Breast epithelium (tissue), 4 donors: ENCODE data around the gene RBM28. TPM values are rescaled to one million over a fixed set of nuclear protein-coding genes. Genes with fewer than 3 reads are reported as not detected.

Experiments used
- DNase-seq, 2 donors: peaks; one replicate each; pipeline ENCODE4 v3.0.0-alpha.2; 2019; ENCODE audit warnings: low spot score in 2 of 2
- H3K27ac ChIP-seq, 2 donors: fragments of 200-600 bp; sonication (generic) in 1 of 2; one replicate each; pipeline ENCODE4 v1.5.1; 2016 to 2019; ENCODE audit warnings: mild to moderate bottlenecking in 1 of 2
- H3K27me3 ChIP-seq, 2 donors: fragments of 200-600 bp; sonication (generic) in 1 of 2; one replicate each; pipeline versions ENCODE4 v1.5.1 to v1.6.0; 2017 to 2019; ENCODE audit warnings: control low read depth in 1 of 2, mild to moderate bottlenecking in 1 of 2
- H3K36me3 ChIP-seq: fragments of 200-600 bp; one replicate; pipeline ENCODE4 v1.5.1; 2019
- H3K4me1 ChIP-seq, 2 donors: fragments of 200-600 bp; sonication (generic); one replicate each; pipeline ENCODE4 v1.5.1; 2016 to 2019; ENCODE audit warnings: control low read depth in 1 of 2
- H3K4me3 ChIP-seq, 3 donors: fragments of 200-600 bp; sonication (generic); 1 replicate in 2 of 3; 2 replicates in 1 of 3; pipeline ENCODE4 v1.5.1; 2016 to 2019; ENCODE audit warnings: mild to moderate bottlenecking in 3 of 3, moderate library complexity in 2 of 3
- H3K9me3 ChIP-seq, 2 donors: fragments of 200-600 bp; sonication (generic) in 1 of 2; one replicate each; pipeline ENCODE4 v1.5.1; 2016 to 2019; ENCODE audit warnings: control low read depth in 1 of 2
- CTCF ChIP-seq, 3 donors: fragments of 450-650 bp; IDR thresholded peaks; one replicate each; pipeline ENCODE4 v1.5.1; 2016 to 2017; ENCODE audit warnings: antibody characterized with exemption in 3 of 3, mild to moderate bottlenecking in 3 of 3, moderate library complexity in 3 of 3
- POLR2A ChIP-seq: fragments of 450-650 bp; IDR thresholded peaks from one replicate; pipeline ENCODE4 v1.6.1; 2016; ENCODE audit warnings: antibody characterized with exemption, mild to moderate bottlenecking, moderate library complexity
- POLR2AphosphoS5 ChIP-seq, 3 donors: sonication (generic); formaldehyde crosslinking; IDR thresholded peaks; one replicate each; pipeline ENCODE4 v1.6.1; 2017; ENCODE audit warnings: antibody characterized with exemption in 3 of 3
- intact Hi-C: fragments of 100-400 bp; cut with DNase I; formaldehyde crosslinking; loops from one replicate; pipeline ENCODE4 v1.15.1; 2023; ENCODE audit warnings: low total_unique reads
- total RNA-seq, 3 donors: library from RNA; depleted of rRNA; stranded (reverse); fragments of >200 nt; gene quantifications; one replicate each; pipeline ENCODE4 v1.1.0, GENCODE V29; 2016

The RBM28 gene
- total RNA-seq, 3 donors from 2014 or later, result 28.8 to 47.5 (median 35.7) TPM

- intact Hi-C loops, result no loop called here
- TF ChIP-seq POLR2A, result no peak
- no peak for TF ChIP-seq POLR2AphosphoS5 (IDR thresholded peaks at IDR 0.05)
- no peak for TF ChIP-seq CTCF (IDR thresholded peaks at IDR 0.05)
- H3K4me1 ChIP-seq, result no peaks in the 10 kb centered on the region
- no peak for DNase-seq
- no peak overlapping the region for H3K4me3 ChIP-seq
- no peaks in the 10 kb centered on the region for H3K9me3 ChIP-seq
- H3K36me3 ChIP-seq, result no peaks in the 10 kb centered on the region
- H3K27ac ChIP-seq, result no peak overlapping the region
- no peaks in the 10 kb centered on the region for H3K27me3 ChIP-seq
Observed at GRCh38 chr7:128379900-128380479, 36.3 kb upstream of the RBM28 start.

GRCh38 chr7:128378637-128379036 is 34.9 kb upstream of the RBM28 start:
- no peaks in the 10 kb centered on the region for H3K4me1 ChIP-seq
- intact Hi-C loops, result no loop called here
- no peak overlapping the region for H3K27ac ChIP-seq
- DNase-seq, result no peak
- no peak overlapping the region for H3K4me3 ChIP-seq
- H3K36me3 ChIP-seq, result no peaks in the 10 kb centered on the region
- no peaks in the 10 kb centered on the region for H3K27me3 ChIP-seq
- H3K9me3 ChIP-seq, result no peaks in the 10 kb centered on the region
- no peak for TF ChIP-seq POLR2AphosphoS5 (IDR thresholded peaks at IDR 0.05)
- no peak for TF ChIP-seq CTCF (IDR thresholded peaks at IDR 0.05)
- no peak for TF ChIP-seq POLR2A

- no peaks in the 10 kb centered on the region for H3K4me1 ChIP-seq
- no peak for DNase-seq
- no peaks in the 10 kb centered on the region for H3K36me3 ChIP-seq
- H3K27me3 ChIP-seq, result no peaks in the 10 kb centered on the region
- no peak overlapping the region for H3K4me3 ChIP-seq
- TF ChIP-seq POLR2A, result no peak
- TF ChIP-seq CTCF (IDR thresholded peaks at IDR 0.05), result no peak
- no peaks in the 10 kb centered on the region for H3K9me3 ChIP-seq
- intact Hi-C loops, result no loop called here
- H3K27ac ChIP-seq, result no peak overlapping the region
Observed at GRCh38 chr7:128376077-128376476, 32.4 kb upstream of the RBM28 start.

- Histone ChIP-seq H3K27me3 (no peaks in the 10 kb centered on the region), H3K4me3 (no peak overlapping the region), H3K9me3 (no peaks in the 10 kb centered on the region), H3K27ac (no peak overlapping the region), H3K36me3 (no peaks in the 10 kb centered on the region), H3K4me1 (no peaks in the 10 kb centered on the region)
- intact Hi-C loops, result no loop called here
- no peak for TF ChIP-seq POLR2AphosphoS5 (IDR thresholded peaks at IDR 0.05)
- no peak for DNase-seq
Observed at GRCh38 chr7:128374041-128374440, 30.3 kb upstream of the RBM28 start.

GRCh38 chr7:128373606-128374005 is 29.9 kb upstream of the RBM28 start:
- TF ChIP-seq POLR2A (no peak), CTCF (IDR thresholded peaks at IDR 0.05) (no peak), POLR2AphosphoS5 (IDR thresholded peaks at IDR 0.05) (no peak)
- H3K4me3 ChIP-seq, result no peak overlapping the region
- no peaks in the 10 kb centered on the region for H3K27me3 ChIP-seq
- intact Hi-C loops, result no loop called here
- no peaks in the 10 kb centered on the region for H3K4me1 ChIP-seq
- H3K27ac ChIP-seq, result no peak overlapping the region
- H3K36me3 ChIP-seq, result no peaks in the 10 kb centered on the region
- no peak for DNase-seq
- H3K9me3 ChIP-seq, result no peaks in the 10 kb centered on the region

- intact Hi-C loops, result no loop called here
- DNase-seq, result no peak
- no peak for TF ChIP-seq CTCF (IDR thresholded peaks at IDR 0.05)
- no peak for TF ChIP-seq POLR2A
- no peak for TF ChIP-seq POLR2AphosphoS5 (IDR thresholded peaks at IDR 0.05)
- H3K27ac ChIP-seq, result no peak overlapping the region
- H3K36me3 ChIP-seq, result no peaks in the 10 kb centered on the region
- no peak overlapping the region for H3K4me3 ChIP-seq
- no peaks in the 10 kb centered on the region for H3K9me3 ChIP-seq
- no peaks in the 10 kb centered on the region for H3K27me3 ChIP-seq
- H3K4me1 ChIP-seq, result no peaks in the 10 kb centered on the region
Observed at GRCh38 chr7:128370491-128370890, 26.8 kb upstream of the RBM28 start.
